PC-3 (cell line): ENCODE results near the gene CDHR3. TPM values are rescaled to one million over a fixed set of nuclear protein-coding genes. Genes with fewer than 3 reads are reported as not detected.

Source experiments
- ATAC-seq: fragments of 200-7000 bp; cut with Tn5 transposase; 2 replicates; pipeline ENCODE4 v1.9.1; 2020; ENCODE audit warnings: mild to moderate bottlenecking, moderate library complexity
- BruUV-seq: library from RNA; stranded (reverse); fragments of 400-500 nt; replicated peaks from 2 replicates; lab custom pipeline; 2021; lab: Mats Ljungman, UMichigan
- CTCF ChIA-PET: fragments of 300-600 bp; sonication (Branson Sonifier 250); formaldehyde crosslinking; loops from one replicate; lab custom pipeline; 2022; ENCODE audit warnings: antibody characterized with exemption; lab: Charles Lee
- POLR2A ChIA-PET: fragments of 300-600 bp; sonication (Branson Sonifier 250); formaldehyde crosslinking; loops from one replicate; lab custom pipeline; 2022; ENCODE audit warnings: antibody characterized with exemption; ENCODE audit not compliant: unreplicated experiment; lab: Charles Lee
- DNase-seq: peaks from one replicate; pipeline ENCODE4 v3.0.0-alpha.2; 2015
- H2AFZ ChIP-seq: fragments of 300-600 bp; sonication (generic); 2 replicates; pipeline ENCODE4 v1.6.0; 2016; ENCODE audit warnings: antibody characterized with exemption, low read length
- H3F3A ChIP-seq: fragments of 300-600 bp; sonication (generic); one replicate; pipeline ENCODE4 v1.6.0; 2017; ENCODE audit warnings: antibody characterized with exemption, low read length, control low read depth, mild to moderate bottlenecking; ENCODE audit not compliant: unreplicated experiment
- H3K27ac ChIP-seq: fragments of 300-600 bp; sonication (generic); 2 replicates; pipeline ENCODE4 v1.5.1; 2016; ENCODE audit warnings: mild to moderate bottlenecking, low read length
- H3K27me3 ChIP-seq: fragments of 300-600 bp; sonication (generic); 2 replicates; pipeline ENCODE4 v1.6.1; 2016; ENCODE audit warnings: low read length, mixed read lengths
- H3K36me3 ChIP-seq: fragments of 300-600 bp; sonication (generic); 2 replicates; pipeline ENCODE4 v1.6.1; 2016; ENCODE audit warnings: low read depth, mixed run types, low read length, mixed read lengths
- H3K4me1 ChIP-seq: fragments of 300-600 bp; sonication (generic); 2 replicates; pipeline ENCODE4 v1.5.1; 2016; ENCODE audit warnings: low read length; ENCODE audit not compliant: insufficient read depth
- H3K4me2 ChIP-seq: fragments of 300-600 bp; sonication (generic); 2 replicates; pipeline ENCODE4 v1.6.0; 2016; ENCODE audit warnings: low read length
- H3K4me3 ChIP-seq: fragments of 300-600 bp; sonication (generic); 2 replicates; pipeline ENCODE4 v1.5.1; 2016; ENCODE audit warnings: mild to moderate bottlenecking, low read length, mixed read lengths
- H3K79me2 ChIP-seq: fragments of 300-600 bp; sonication (generic); 2 replicates; pipeline ENCODE4 v1.6.1; 2017; ENCODE audit warnings: low read length, mixed read lengths
- H3K9ac ChIP-seq: fragments of 300-600 bp; sonication (generic); 2 replicates; pipeline ENCODE4 v1.6.0; 2016; ENCODE audit warnings: mild to moderate bottlenecking, low read length
- H3K9me2 ChIP-seq: fragments of 300-600 bp; sonication (generic); replicated peaks from 2 replicates; pipeline ENCODE4 v1.6.1; 2016; ENCODE audit warnings: mixed run types, low read length, mixed read lengths
- H3K9me3 ChIP-seq: fragments of 300-600 bp; sonication (generic); 2 replicates; pipeline ENCODE4 v1.6.1; 2016; ENCODE audit warnings: low read length, mixed read lengths
- H4K20me1 ChIP-seq: fragments of 300-600 bp; sonication (generic); 2 replicates; pipeline ENCODE4 v1.6.1; 2016; ENCODE audit warnings: low read length, mixed read lengths
- CTCF ChIP-seq: fragments of 300-600 bp; sonication (generic); conservative IDR thresholded peaks from 2 replicates; pipeline ENCODE4 v1.5.1; 2017; ENCODE audit warnings: antibody characterized with exemption, low read depth, mild to moderate bottlenecking, low read length
- EZH2 ChIP-seq: fragments of 300-600 bp; sonication (generic); IDR thresholded peaks from one replicate; pipeline ENCODE4 v1.6.1; 2017; ENCODE audit warnings: antibody characterized with exemption, mild to moderate bottlenecking, low read length; ENCODE audit not compliant: unreplicated experiment
- EZH2phosphoT487 ChIP-seq: fragments of 300-600 bp; sonication (generic); IDR thresholded peaks from 2 replicates; pipeline ENCODE4 v1.6.1; 2018; ENCODE audit warnings: mild to moderate bottlenecking, antibody characterized with exemption, low read length, borderline replicate concordance
- intact Hi-C: fragments of 100-400 bp; cut with micrococcal nuclease; formaldehyde crosslinking; loops from 2 replicates; pipeline ENCODE4 v1.9.0; 2023
- total RNA-seq: library from RNA; depleted of rRNA; stranded (reverse); fragments of >200 nt; gene quantifications from 2 replicates; pipeline ENCODE4 v1.2.3, GENCODE V29; 2014

Gene CDHR3
- total RNA-seq, 1 experiment from 2014 or later = 9.8 TPM

- Histone ChIP-seq H3K36me3 (no peaks in the 10 kb centered on the region), H3K27me3 (no peaks in the 10 kb centered on the region), H3K4me2 (peak overlapping the region; percentile 6; the same call in 1 of the 2 replicates), H3K27ac (0 out of 2 replicates have a peak overlapping the region, but pooled peaks have one; percentile 5), H3K4me1 (peaks cover 37% of the 10 kb centered on the region), H3K9ac (no peak overlapping the region), H3F3A (no peaks in the 10 kb centered on the region), H2AFZ (peak overlapping the region; percentile 59), H4K20me1 (no peaks in the 10 kb centered on the region), H3K9me3 (no peaks in the 10 kb centered on the region), H3K9me2 (no peaks in the 10 kb centered on the region), H3K4me3 (no peak overlapping the region), H3K79me2 (no peaks in the 10 kb centered on the region)
- POLR2A ChIA-PET = interaction anchor here (0.5 kb wide), 1 partner anchor 311 kb away, joined by 5 read pairs; no protein-coding TSS in a partner anchor
- DNase-seq (peak; percentile 93), ATAC-seq (peak; percentile 58)
- intact Hi-C loops = loop anchor here (1.0 to 10.0 kb wide), 3 partner anchors 95 to 407 kb away; no protein-coding TSS in a partner anchor
- no peak for TF ChIP-seq CTCF
- TF ChIP-seq EZH2 = no peak
- TF ChIP-seq EZH2phosphoT487 = no peak
- BruUV-seq = no TSS peak
- CTCF ChIA-PET = interaction anchor here (0.5 to 1.7 kb wide), 3 partner anchors 96 to 161 kb away, joined by 3 to 8 read pairs (median 4); no protein-coding TSS in a partner anchor
These were observed 95.2 kb downstream of the CDHR3 start for GRCh38 chr7:106057962-106058927.

- CTCF ChIA-PET = interaction anchor here (1.6 to 1.7 kb wide), 2 partner anchors 95 to 96 kb away, joined by 4 to 8 read pairs; no protein-coding TSS in a partner anchor
- H3K79me2 ChIP-seq = no peaks in the 10 kb centered on the region
- POLR2A ChIA-PET = interaction anchor here (0.5 kb wide), 1 partner anchor 311 kb away, joined by 5 read pairs; no protein-coding TSS in a partner anchor
- H3K9me2 ChIP-seq = no peaks in the 10 kb centered on the region
- H3K4me1 ChIP-seq = peaks cover 44% of the 10 kb centered on the region
- no peaks in the 10 kb centered on the region for H3K27me3 ChIP-seq
- H3K27ac ChIP-seq = no peak overlapping the region
- peak overlapping the region; percentile 59 for H2AFZ ChIP-seq
- no peak overlapping the region for H3K4me3 ChIP-seq
- DNase-seq = no peak
- H3K4me2 ChIP-seq = peak overlapping the region; percentile 3; the same call in 1 of the 2 replicates
- ATAC-seq = no peak
- H3K9ac ChIP-seq = no peak overlapping the region
- TF ChIP-seq EZH2phosphoT487 = no peak
- no peak for TF ChIP-seq EZH2
- TF ChIP-seq CTCF = no peak
- H4K20me1 ChIP-seq = no peaks in the 10 kb centered on the region
- H3K36me3 ChIP-seq = no peaks in the 10 kb centered on the region
- BruUV-seq = no TSS peak
- intact Hi-C loops = loop anchor here (10.0 kb wide), 1 partner anchor 406 kb away; no protein-coding TSS in a partner anchor
- H3F3A ChIP-seq = no peaks in the 10 kb centered on the region
- H3K9me3 ChIP-seq = no peaks in the 10 kb centered on the region
These were observed 95.9 kb downstream of the CDHR3 start for GRCh38 chr7:106058928-106059324.
